ENCODE data around the gene EFR3B.

- TF ChIP-seq CTCF (IDR thresholded peaks at IDR 0.05), result no peak
- no peak for TF ChIP-seq POLR2A (IDR thresholded peaks at IDR 0.05)
Measured at GRCh38 chr2:25145803-25146202, 103.9 kb downstream of the EFR3B start.
